ENCODE results near the gene ZNF579.

Gene ZNF579

DNA sequence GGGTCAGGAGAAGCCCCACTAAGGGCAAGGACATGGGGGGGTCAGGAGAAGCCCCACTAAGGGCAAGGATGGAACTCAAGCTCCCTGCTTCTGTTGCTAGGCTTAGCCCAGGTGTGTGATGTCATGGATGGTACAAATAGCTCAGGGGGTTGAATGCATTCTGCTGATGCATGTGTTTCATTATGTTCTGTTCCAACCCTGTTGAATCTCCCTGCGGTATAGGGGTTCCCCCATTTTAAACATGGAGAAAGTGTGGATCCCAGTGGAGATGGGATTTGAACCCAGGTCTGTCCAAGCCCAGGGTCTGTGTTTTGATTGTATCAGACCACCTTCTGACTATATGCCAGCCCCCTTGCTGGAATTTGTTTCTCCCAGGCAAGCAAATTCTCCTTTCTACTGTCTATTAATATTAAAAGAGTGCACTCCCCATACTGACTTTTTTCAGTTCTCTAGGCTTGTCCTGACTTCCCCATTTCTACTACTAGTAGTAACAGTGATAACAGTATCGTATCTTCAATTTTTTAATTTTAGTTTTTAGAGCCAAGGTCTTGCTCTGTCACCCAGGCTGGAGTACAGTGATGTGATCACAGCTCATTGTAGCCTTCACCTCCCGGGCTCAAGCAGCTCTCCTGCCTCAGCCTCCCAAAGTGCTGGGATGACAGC, 31.5 kb upstream of the ZNF579 start:
- no peak overlapping the region for H3K4me2 ChIP-seq (ENCODE audit: low read length)

DNA sequence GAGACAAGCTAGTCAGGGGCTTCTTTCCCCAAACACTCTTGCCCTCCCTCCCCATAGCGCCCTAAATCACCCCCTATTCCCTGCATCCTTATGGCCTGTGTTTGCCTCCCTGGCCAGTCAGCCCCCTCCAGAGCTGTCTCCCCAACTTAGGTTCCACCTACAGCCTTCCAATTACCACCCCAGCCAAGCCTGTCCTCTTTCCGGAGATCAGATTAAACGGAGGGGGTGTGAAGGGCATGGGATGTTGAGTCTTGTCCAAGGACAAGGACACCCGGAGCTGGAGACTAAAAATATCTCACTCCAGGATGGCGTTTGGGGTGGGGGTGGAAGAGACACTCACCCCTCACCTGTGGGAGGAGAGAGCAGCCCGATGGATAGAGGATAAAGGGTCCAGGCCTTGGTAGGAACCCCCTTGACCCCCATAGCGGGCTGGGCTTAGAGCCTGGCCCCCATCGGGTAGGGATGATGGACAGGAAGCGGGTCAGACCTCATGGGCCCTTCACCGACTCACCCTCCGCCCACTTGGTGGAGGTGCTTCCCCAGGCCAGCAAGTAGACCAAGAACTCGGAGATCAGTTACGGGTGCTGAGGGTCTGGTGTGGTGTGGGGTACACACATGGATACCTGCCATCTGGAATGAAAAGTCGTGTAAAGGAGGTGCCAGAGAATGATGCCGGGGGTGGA, 30.8 kb upstream of the ZNF579 start:
- peaks cover 18% of the 10 kb centered on the region for H3K4me1 ChIP-seq (ENCODE audit: control insufficient read depth, low read length)
- H3K4me2 ChIP-seq (ENCODE audit: low read length), result no peak overlapping the region
- H3K9me3 ChIP-seq (ENCODE audit: control insufficient read depth, insufficient read depth, low read length), result no peaks in the 10 kb centered on the region
- no peaks in the 10 kb centered on the region for H3K9me2 ChIP-seq (replicated peaks; ENCODE audit: control insufficient read depth, low read length)
- H3K79me2 ChIP-seq (ENCODE audit: control insufficient read depth, low read length), result peaks cover 67% of the 10 kb centered on the region
- peaks cover 47% of the 10 kb centered on the region for H3K36me3 ChIP-seq (ENCODE audit: control insufficient read depth, low read length)
- TF ChIP-seq, protein P1, sequence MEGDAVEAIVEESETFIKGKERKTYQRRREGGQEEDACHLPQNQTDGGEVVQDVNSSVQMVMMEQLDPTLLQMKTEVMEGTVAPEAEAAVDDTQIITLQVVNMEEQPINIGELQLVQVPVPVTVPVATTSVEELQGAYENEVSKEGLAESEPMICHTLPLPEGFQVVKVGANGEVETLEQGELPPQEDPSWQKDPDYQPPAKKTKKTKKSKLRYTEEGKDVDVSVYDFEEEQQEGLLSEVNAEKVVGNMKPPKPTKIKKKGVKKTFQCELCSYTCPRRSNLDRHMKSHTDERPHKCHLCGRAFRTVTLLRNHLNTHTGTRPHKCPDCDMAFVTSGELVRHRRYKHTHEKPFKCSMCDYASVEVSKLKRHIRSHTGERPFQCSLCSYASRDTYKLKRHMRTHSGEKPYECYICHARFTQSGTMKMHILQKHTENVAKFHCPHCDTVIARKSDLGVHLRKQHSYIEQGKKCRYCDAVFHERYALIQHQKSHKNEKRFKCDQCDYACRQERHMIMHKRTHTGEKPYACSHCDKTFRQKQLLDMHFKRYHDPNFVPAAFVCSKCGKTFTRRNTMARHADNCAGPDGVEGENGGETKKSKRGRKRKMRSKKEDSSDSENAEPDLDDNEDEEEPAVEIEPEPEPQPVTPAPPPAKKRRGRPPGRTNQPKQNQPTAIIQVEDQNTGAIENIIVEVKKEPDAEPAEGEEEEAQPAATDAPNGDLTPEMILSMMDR (IDR thresholded peaks at IDR 0.05; ENCODE audit: low read depth, low read length, poor library complexity, severe bottlenecking), result no peak
- TF ChIP-seq EZH2phosphoT487 (IDR thresholded peaks at IDR 0.05; ENCODE audit: borderline replicate concordance, low read length), result no peak
- no peak overlapping the region for H3K27ac ChIP-seq (ENCODE audit: low read depth, low read length)
- peaks cover 11% of the 10 kb centered on the region; the same call in 1 of the 2 replicates for H4K20me1 ChIP-seq (ENCODE audit: control insufficient read depth, insufficient read depth, low read depth, low read length)
- no peak overlapping the region for H3K4me3 ChIP-seq (ENCODE audit: low read length)
- no peaks in the 10 kb centered on the region for H3F3A ChIP-seq (ENCODE audit: control insufficient read depth, insufficient read depth)
- H3K27me3 ChIP-seq (ENCODE audit: control insufficient read depth, low read length), result no peaks in the 10 kb centered on the region

More for the DNA sequence above, 31.5 kb upstream of the ZNF579 start:
- TF ChIP-seq, protein P1 (IDR thresholded peaks at IDR 0.05; ENCODE audit: low read depth, low read length, poor library complexity, severe bottlenecking), result no peak
- TF ChIP-seq EZH2phosphoT487 (IDR thresholded peaks at IDR 0.05; ENCODE audit: borderline replicate concordance, low read length), result no peak
- H4K20me1 ChIP-seq (ENCODE audit: control insufficient read depth, insufficient read depth, low read depth, low read length), result peaks cover 7% of the 10 kb centered on the region; the same call in 1 of the 2 replicates
- H3K36me3 ChIP-seq (ENCODE audit: control insufficient read depth, low read length), result peaks cover 44% of the 10 kb centered on the region
- H3K9me3 ChIP-seq (ENCODE audit: control insufficient read depth, insufficient read depth, low read length), result no peaks in the 10 kb centered on the region
- H3F3A ChIP-seq (ENCODE audit: control insufficient read depth, insufficient read depth), result no peaks in the 10 kb centered on the region
- H3K9me2 ChIP-seq (replicated peaks; ENCODE audit: control insufficient read depth, low read length), result no peaks in the 10 kb centered on the region
- peaks cover 11% of the 10 kb centered on the region for H3K4me1 ChIP-seq (ENCODE audit: control insufficient read depth, low read length)
- no peaks in the 10 kb centered on the region for H3K27me3 ChIP-seq (ENCODE audit: control insufficient read depth, low read length)
- H3K4me3 ChIP-seq (ENCODE audit: low read length), result no peak overlapping the region
- no peak overlapping the region for H3K27ac ChIP-seq (ENCODE audit: low read depth, low read length)
- H3K79me2 ChIP-seq (ENCODE audit: control insufficient read depth, low read length), result peaks cover 60% of the 10 kb centered on the region

- Histone ChIP-seq H3K79me2 (ENCODE audit: control insufficient read depth, low read length) (peaks cover 76% of the 10 kb centered on the region), H4K20me1 (ENCODE audit: control insufficient read depth, insufficient read depth, low read depth, low read length) (peaks cover 11% of the 10 kb centered on the region; the same call in 1 of the 2 replicates), H3K27ac (ENCODE audit: low read depth, low read length) (no peak overlapping the region), H3K27me3 (ENCODE audit: control insufficient read depth, low read length) (no peaks in the 10 kb centered on the region), H3K36me3 (ENCODE audit: control insufficient read depth, low read length) (peaks cover 44% of the 10 kb centered on the region), H3K4me3 (ENCODE audit: low read length) (no peak overlapping the region), H3K9me2 (replicated peaks; ENCODE audit: control insufficient read depth, low read length) (no peaks in the 10 kb centered on the region), H3K9me3 (ENCODE audit: control insufficient read depth, insufficient read depth, low read length) (no peaks in the 10 kb centered on the region), H3K4me1 (ENCODE audit: control insufficient read depth, low read length) (peaks cover 31% of the 10 kb centered on the region), H3F3A (ENCODE audit: control insufficient read depth, insufficient read depth) (peaks cover 11% of the 10 kb centered on the region), H3K4me2 (ENCODE audit: low read length) (no peak overlapping the region)
- no peak for TF ChIP-seq EZH2phosphoT487 (IDR thresholded peaks at IDR 0.05; ENCODE audit: borderline replicate concordance, low read length)
- TF ChIP-seq, protein P1 (IDR thresholded peaks at IDR 0.05; ENCODE audit: low read depth, low read length, poor library complexity, severe bottlenecking), result no peak
Measured at GRCh38 chr19:55609326-55609725, 28.7 kb upstream of the ZNF579 start.
